HEK293 (cell line): ENCODE results near the gene TARDBP.
"Not testable (repeated sequence)": the region's sequence is repeated elsewhere in the genome, so short reads cannot be mapped to it uniquely, and the experiment has no call there.

ENCODE experiments used
- CTCF ChIA-PET: fragments of 350-600 bp; formaldehyde crosslinking; extraction: SDS; loops from one replicate; lab custom pipeline; 2021; ENCODE audit warnings: antibody characterized with exemption; lab: Yijun Ruan, JAX
- POLR2A ChIA-PET: fragments of 300-600 bp; formaldehyde crosslinking; extraction: SDS; loops from one replicate; lab custom pipeline; 2020; ENCODE audit warnings: antibody characterized with exemption, inconsistent platforms; lab: Yijun Ruan, JAX
- H3K27ac ChIP-seq: fragments of 200-500 bp; sonication (Bioruptor generic); 2 replicates; pipeline ENCODE4 v1.5.1; 2014; ENCODE audit warnings: low read depth, low read length, control low read depth, inconsistent platforms; ENCODE audit errors: extremely low read depth
- H3K36me3 ChIP-seq, 2 experiments: fragments of 200-500 bp in 1 of 2; sonication (Bioruptor generic) in 1 of 2; 1 replicate in 1 of 2; 2 replicates in 1 of 2; pipeline ENCODE4 v1.5.1; 2014 to 2017; ENCODE audit warnings: inconsistent platforms in 2 of 2, low read length in 2 of 2; ENCODE audit not compliant: control insufficient read depth in 2 of 2, insufficient read depth in 1 of 2
- H3K4me1 ChIP-seq: fragments of 200-500 bp; sonication (Bioruptor generic); 2 replicates; pipeline ENCODE4 v1.5.1; 2014; ENCODE audit warnings: mild to moderate bottlenecking, low read length, inconsistent platforms; ENCODE audit not compliant: control insufficient read depth, insufficient read depth
- H3K4me3 ChIP-seq: 2 replicates; pipeline ENCODE4 v1.5.1; 2011; ENCODE audit warnings: low read depth, mild to moderate bottlenecking, control low read depth, low read length, moderate library complexity
- H3K9me3 ChIP-seq: fragments of 200-500 bp; sonication (Bioruptor generic); 2 replicates; pipeline ENCODE4 v1.5.1; 2014; ENCODE audit warnings: low read depth, low read length, inconsistent platforms; ENCODE audit not compliant: control insufficient read depth, insufficient read depth
- EGR2 ChIP-seq: fragments of 450-650 bp; formaldehyde crosslinking; IDR thresholded peaks from 2 replicates; pipeline ENCODE4 v1.5.1; 2016; ENCODE audit warnings: low read depth, missing biosample characterization, missing genetic modification characterization
- PRDM6 ChIP-seq: fragments of 450-650 bp; formaldehyde crosslinking; IDR thresholded peaks from 2 replicates; pipeline ENCODE4 v1.5.1; 2017; ENCODE audit warnings: missing biosample characterization, missing genetic modification characterization
- ZBTB17 ChIP-seq: fragments of 450-650 bp; formaldehyde crosslinking; IDR thresholded peaks from 2 replicates; pipeline ENCODE4 v1.5.1; 2016; ENCODE audit warnings: missing biosample characterization, missing genetic modification characterization
- ZFHX2 ChIP-seq: fragments of 450-650 bp; formaldehyde crosslinking; conservative IDR thresholded peaks from 2 replicates; pipeline ENCODE4 v1.5.1; 2016; ENCODE audit warnings: missing biosample characterization, missing genetic modification characterization
- ZNF266 ChIP-seq: fragments of 450-650 bp; formaldehyde crosslinking; IDR thresholded peaks from 2 replicates; pipeline ENCODE4 v1.5.1; 2016; ENCODE audit warnings: missing biosample characterization, missing genetic modification characterization, low read depth
- ZNF366 ChIP-seq: fragments of 450-650 bp; formaldehyde crosslinking; conservative IDR thresholded peaks from 2 replicates; pipeline ENCODE4 v1.5.1; 2016; ENCODE audit warnings: missing biosample characterization, missing genetic modification characterization
- ZNF518A ChIP-seq: fragments of 450-650 bp; formaldehyde crosslinking; conservative IDR thresholded peaks from 2 replicates; pipeline ENCODE4 v1.5.1; 2016; ENCODE audit warnings: low read depth, missing biosample characterization, missing genetic modification characterization
- ZNF555 ChIP-seq: fragments of 450-650 bp; formaldehyde crosslinking; conservative IDR thresholded peaks from 2 replicates; pipeline ENCODE4 v1.5.1; 2017; ENCODE audit warnings: missing biosample characterization, mild to moderate bottlenecking, missing genetic modification characterization, inconsistent platforms
- TF ChIP-seq, protein P1 (sequence below): fragments of 450-650 bp; formaldehyde crosslinking; IDR thresholded peaks from 2 replicates; pipeline ENCODE4 v1.5.0; 2017; ENCODE audit warnings: missing biosample characterization, missing genetic modification characterization, borderline replicate concordance
- TF ChIP-seq, protein P2 (sequence below): fragments of 450-650 bp; IDR thresholded peaks from 2 replicates; pipeline ENCODE4 v1.5.1; 2018; ENCODE audit warnings: missing biosample characterization, missing genetic modification characterization

Gene TARDBP

DNA sequence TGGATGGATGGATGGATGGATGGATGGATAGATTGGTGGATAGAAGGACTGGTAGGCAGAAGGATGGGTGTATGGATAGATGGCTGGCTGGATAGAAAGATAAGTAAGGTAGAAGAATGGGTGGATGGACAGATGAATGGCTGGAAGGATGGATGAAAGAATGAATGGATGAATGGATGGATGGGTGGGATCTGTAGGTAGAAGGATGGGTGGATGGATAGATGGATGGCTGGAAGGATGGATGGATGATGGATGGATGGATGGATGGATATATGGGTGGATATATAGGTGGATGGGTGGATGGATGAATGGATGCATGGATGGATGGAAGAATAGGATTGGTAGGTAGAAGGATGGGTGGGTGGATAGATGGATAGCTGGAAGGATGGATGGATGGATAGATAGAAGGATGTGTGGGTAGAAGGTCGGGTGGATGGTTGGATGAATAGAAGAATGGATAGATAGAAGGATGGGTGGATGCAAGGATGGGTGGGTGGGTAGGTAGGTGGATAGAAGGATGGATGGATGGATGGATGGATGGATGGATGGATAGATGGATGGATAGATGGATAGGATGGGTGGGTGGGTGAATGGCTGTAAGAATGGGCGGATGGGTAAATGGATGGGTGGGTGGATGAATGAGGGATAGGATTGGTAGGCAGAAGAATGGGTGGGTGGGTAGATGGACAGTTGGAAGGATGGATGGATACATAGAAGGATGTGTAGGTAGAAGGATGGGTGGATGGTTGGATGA lies 27.1 kb downstream of the TARDBP start:
- H3K36me3 ChIP-seq, result no peaks in the 10 kb centered on the region
- TF ChIP-seq ZNF555 (tag by site-specific recombination), result no peak
- peak; percentile 65 for TF ChIP-seq ZBTB17 (tag by site-specific recombination)
- TF ChIP-seq ZNF266 (tag by site-specific recombination), result 0 out of 2 replicates have a peak, but pooled peaks have one; percentile 28
- TF ChIP-seq, protein P1, sequence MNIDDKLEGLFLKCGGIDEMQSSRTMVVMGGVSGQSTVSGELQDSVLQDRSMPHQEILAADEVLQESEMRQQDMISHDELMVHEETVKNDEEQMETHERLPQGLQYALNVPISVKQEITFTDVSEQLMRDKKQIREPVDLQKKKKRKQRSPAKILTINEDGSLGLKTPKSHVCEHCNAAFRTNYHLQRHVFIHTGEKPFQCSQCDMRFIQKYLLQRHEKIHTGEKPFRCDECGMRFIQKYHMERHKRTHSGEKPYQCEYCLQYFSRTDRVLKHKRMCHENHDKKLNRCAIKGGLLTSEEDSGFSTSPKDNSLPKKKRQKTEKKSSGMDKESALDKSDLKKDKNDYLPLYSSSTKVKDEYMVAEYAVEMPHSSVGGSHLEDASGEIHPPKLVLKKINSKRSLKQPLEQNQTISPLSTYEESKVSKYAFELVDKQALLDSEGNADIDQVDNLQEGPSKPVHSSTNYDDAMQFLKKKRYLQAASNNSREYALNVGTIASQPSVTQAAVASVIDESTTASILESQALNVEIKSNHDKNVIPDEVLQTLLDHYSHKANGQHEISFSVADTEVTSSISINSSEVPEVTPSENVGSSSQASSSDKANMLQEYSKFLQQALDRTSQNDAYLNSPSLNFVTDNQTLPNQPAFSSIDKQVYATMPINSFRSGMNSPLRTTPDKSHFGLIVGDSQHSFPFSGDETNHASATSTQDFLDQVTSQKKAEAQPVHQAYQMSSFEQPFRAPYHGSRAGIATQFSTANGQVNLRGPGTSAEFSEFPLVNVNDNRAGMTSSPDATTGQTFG (tag by site-specific recombination), result no peak
- TF ChIP-seq, protein P2, sequence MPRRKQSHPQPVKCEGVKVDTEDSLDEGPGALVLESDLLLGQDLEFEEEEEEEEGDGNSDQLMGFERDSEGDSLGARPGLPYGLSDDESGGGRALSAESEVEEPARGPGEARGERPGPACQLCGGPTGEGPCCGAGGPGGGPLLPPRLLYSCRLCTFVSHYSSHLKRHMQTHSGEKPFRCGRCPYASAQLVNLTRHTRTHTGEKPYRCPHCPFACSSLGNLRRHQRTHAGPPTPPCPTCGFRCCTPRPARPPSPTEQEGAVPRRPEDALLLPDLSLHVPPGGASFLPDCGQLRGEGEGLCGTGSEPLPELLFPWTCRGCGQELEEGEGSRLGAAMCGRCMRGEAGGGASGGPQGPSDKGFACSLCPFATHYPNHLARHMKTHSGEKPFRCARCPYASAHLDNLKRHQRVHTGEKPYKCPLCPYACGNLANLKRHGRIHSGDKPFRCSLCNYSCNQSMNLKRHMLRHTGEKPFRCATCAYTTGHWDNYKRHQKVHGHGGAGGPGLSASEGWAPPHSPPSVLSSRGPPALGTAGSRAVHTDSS (tag by site-specific recombination), result no peak
- TF ChIP-seq PRDM6, result no peak
- peak; percentile 97 for TF ChIP-seq ZNF366 (tag by site-specific recombination)
- TF ChIP-seq ZFHX2, result peak; percentile 61
- peak; percentile 77 for TF ChIP-seq EGR2 (tag by site-specific recombination)
- no peak for TF ChIP-seq ZNF518A
- TF ChIP-seq, all 188 proteins: peak for 5
- H3K27ac ChIP-seq, result no peak overlapping the region
- no peaks in the 10 kb centered on the region for H3K9me3 ChIP-seq
- no peak overlapping the region for H3K4me3 ChIP-seq
- no peaks in the 10 kb centered on the region for H3K4me1 ChIP-seq
- CTCF ChIA-PET, result interaction anchor here (1.0 to 5.1 kb wide), 3 partner anchors 202 to 604 kb away, joined by 4 to 95 read pairs (median 19); no protein-coding TSS in a partner anchor
- POLR2A ChIA-PET, result interaction anchor here (0.7 kb wide), 1 partner anchor 76 kb away, joined by 9 read pairs; no protein-coding TSS in a partner anchor

GRCh38 chr1:11040105-11040429 lies 27.6 kb downstream of the TARDBP start:
- H3K9me3 ChIP-seq, H3K4me3 ChIP-seq, H3K4me1 ChIP-seq, H3K27ac ChIP-seq, H3K36me3 ChIP-seq: not testable (repeated sequence)
- ChIA-PET POLR2A (interaction anchor here (0.7 kb wide), 1 partner anchor 76 kb away, joined by 9 read pairs; no protein-coding TSS in a partner anchor), CTCF (interaction anchor here (5.1 kb wide), 1 partner anchor 604 kb away, joined by 95 read pairs; no protein-coding TSS in a partner anchor)
